Muscle layer of duodenum (tissue), 2 donors: ENCODE data around the gene KLK2.

Source experiments
- H3K27ac ChIP-seq: one replicate; pipeline ENCODE4 v1.7.0; 2013; ENCODE audit warnings: mild to moderate bottlenecking, low read length
- H3K27me3 ChIP-seq: one replicate; pipeline ENCODE4 v1.7.0; 2013; ENCODE audit warnings: low read depth, mild to moderate bottlenecking, control low read depth, low read length
- H3K36me3 ChIP-seq, 2 donors: one replicate each; pipeline ENCODE4 v1.7.0; 2013; ENCODE audit warnings: low read length in 2 of 2, control low read depth in 1 of 2, mild to moderate bottlenecking in 1 of 2; ENCODE audit not compliant: insufficient read depth in 2 of 2, control insufficient read depth in 1 of 2
- H3K4me1 ChIP-seq, 2 donors: one replicate each; pipeline ENCODE4 v1.7.0; 2013; ENCODE audit warnings: low read length in 2 of 2, mild to moderate bottlenecking in 2 of 2, control low read depth in 1 of 2, moderate library complexity in 1 of 2; ENCODE audit not compliant: insufficient read depth in 2 of 2, control insufficient read depth in 1 of 2
- H3K4me3 ChIP-seq, 2 donors: one replicate each; pipeline ENCODE4 v1.7.0; 2013; ENCODE audit warnings: low read length in 2 of 2, low read depth in 1 of 2, mild to moderate bottlenecking in 1 of 2
- H3K9me3 ChIP-seq, 2 donors: one replicate each; pipeline ENCODE4 v1.7.0; 2013; ENCODE audit warnings: low read length in 2 of 2, control low read depth in 1 of 2, mild to moderate bottlenecking in 1 of 2; ENCODE audit not compliant: control insufficient read depth in 1 of 2
- donor health status: healthy.

Gene KLK2

GRCh38 chr19:50912102-50912599 is 38.9 kb downstream of the KLK2 start:
- H3K27me3 ChIP-seq, result peaks cover 32% of the 10 kb centered on the region
- no peaks in the 10 kb centered on the region for H3K36me3 ChIP-seq
- no peak overlapping the region for H3K4me3 ChIP-seq
- no peak overlapping the region for H3K27ac ChIP-seq
- H3K9me3 ChIP-seq, result no peaks in the 10 kb centered on the region
- peaks cover 0 to 6% of the 10 kb centered on the region in 2 donors for H3K4me1 ChIP-seq

GRCh38 chr19:50912727-50913716 is 39.8 kb downstream of the KLK2 start:
- Histone ChIP-seq H3K4me3 (no peak overlapping the region), H3K36me3 (no peaks in the 10 kb centered on the region), H3K4me1 (peaks cover 0 to 6% of the 10 kb centered on the region in 2 donors), H3K9me3 (no peaks in the 10 kb centered on the region), H3K27me3 (peaks cover 27% of the 10 kb centered on the region), H3K27ac (no peak overlapping the region)

GRCh38 chr19:50916069-50916468 is 42.8 kb downstream of the KLK2 start:
- no peaks in the 10 kb centered on the region for H3K36me3 ChIP-seq
- no peak overlapping the region for H3K27ac ChIP-seq
- H3K4me1 ChIP-seq, result no peaks in the 10 kb centered on the region
- no peaks in the 10 kb centered on the region for H3K9me3 ChIP-seq
- H3K4me3 ChIP-seq, result no peak overlapping the region
- H3K27me3 ChIP-seq, result peaks cover 10% of the 10 kb centered on the region

- H3K27ac ChIP-seq, result no peak overlapping the region
- H3K27me3 ChIP-seq, result no peaks in the 10 kb centered on the region
These were observed 48.4 kb downstream of the KLK2 start for GRCh38 chr19:50921426-50922316.

GRCh38 chr19:50922317-50922853 is 49.1 kb downstream of the KLK2 start:
- Histone ChIP-seq H3K4me3 (no peak overlapping the region), H3K9me3 (no peaks in the 10 kb centered on the region), H3K27ac (no peak overlapping the region), H3K36me3 (no peaks in the 10 kb centered on the region), H3K4me1 (no peaks in the 10 kb centered on the region), H3K27me3 (no peaks in the 10 kb centered on the region)

More at GRCh38 chr19:50921426-50922316, 48.4 kb downstream of the KLK2 start:
- no peak overlapping the region for H3K4me3 ChIP-seq
- H3K36me3 ChIP-seq, result no peaks in the 10 kb centered on the region
- no peaks in the 10 kb centered on the region for H3K4me1 ChIP-seq
- no peaks in the 10 kb centered on the region for H3K9me3 ChIP-seq

- no peaks in the 10 kb centered on the region for H3K36me3 ChIP-seq
- H3K4me3 ChIP-seq, result no peak overlapping the region
- H3K27me3 ChIP-seq, result peaks cover 5% of the 10 kb centered on the region
These were observed 51.3 kb downstream of the KLK2 start for GRCh38 chr19:50924586-50924985.

GRCh38 chr19:50925734-50926133 is 52.5 kb downstream of the KLK2 start:
- H3K9me3 ChIP-seq, result no peaks in the 10 kb centered on the region
- H3K27me3 ChIP-seq, result peaks cover 5% of the 10 kb centered on the region
- H3K36me3 ChIP-seq, result no peaks in the 10 kb centered on the region
- H3K4me1 ChIP-seq, result no peaks in the 10 kb centered on the region
- H3K4me3 ChIP-seq, result no peak overlapping the region
- no peak overlapping the region for H3K27ac ChIP-seq

More at GRCh38 chr19:50924586-50924985, 51.3 kb downstream of the KLK2 start:
- no peak overlapping the region for H3K27ac ChIP-seq
- H3K4me1 ChIP-seq, result no peaks in the 10 kb centered on the region
- H3K9me3 ChIP-seq, result no peaks in the 10 kb centered on the region

- H3K27me3 ChIP-seq, result peaks cover 5% of the 10 kb centered on the region
- H3K27ac ChIP-seq, result no peak overlapping the region
- no peaks in the 10 kb centered on the region for H3K9me3 ChIP-seq
- H3K36me3 ChIP-seq, result no peaks in the 10 kb centered on the region
- H3K4me1 ChIP-seq, result no peaks in the 10 kb centered on the region
- H3K4me3 ChIP-seq, result no peak overlapping the region
These were observed 52.9 kb downstream of the KLK2 start for GRCh38 chr19:50926144-50926543.

- no peaks in the 10 kb centered on the region for H3K36me3 ChIP-seq
- no peaks in the 10 kb centered on the region for H3K4me1 ChIP-seq
- H3K9me3 ChIP-seq, result no peaks in the 10 kb centered on the region
- no peak overlapping the region for H3K4me3 ChIP-seq
- H3K27ac ChIP-seq, result no peak overlapping the region
- peaks cover 5% of the 10 kb centered on the region for H3K27me3 ChIP-seq
These were observed 55.6 kb downstream of the KLK2 start for GRCh38 chr19:50928831-50929230.
